ENCODE measurements around the gene HLTF.

HLTF gene

GRCh38 chr3:149042789-149043386, 43.4 kb downstream of the HLTF start:
- H3K4me3 ChIP-seq (replicated peaks; ENCODE audit: low read depth, low read length): no peak overlapping the region
- peak; percentile 61 for DNase-seq (ENCODE audit: low read depth)
- TF ChIP-seq, protein P1, sequence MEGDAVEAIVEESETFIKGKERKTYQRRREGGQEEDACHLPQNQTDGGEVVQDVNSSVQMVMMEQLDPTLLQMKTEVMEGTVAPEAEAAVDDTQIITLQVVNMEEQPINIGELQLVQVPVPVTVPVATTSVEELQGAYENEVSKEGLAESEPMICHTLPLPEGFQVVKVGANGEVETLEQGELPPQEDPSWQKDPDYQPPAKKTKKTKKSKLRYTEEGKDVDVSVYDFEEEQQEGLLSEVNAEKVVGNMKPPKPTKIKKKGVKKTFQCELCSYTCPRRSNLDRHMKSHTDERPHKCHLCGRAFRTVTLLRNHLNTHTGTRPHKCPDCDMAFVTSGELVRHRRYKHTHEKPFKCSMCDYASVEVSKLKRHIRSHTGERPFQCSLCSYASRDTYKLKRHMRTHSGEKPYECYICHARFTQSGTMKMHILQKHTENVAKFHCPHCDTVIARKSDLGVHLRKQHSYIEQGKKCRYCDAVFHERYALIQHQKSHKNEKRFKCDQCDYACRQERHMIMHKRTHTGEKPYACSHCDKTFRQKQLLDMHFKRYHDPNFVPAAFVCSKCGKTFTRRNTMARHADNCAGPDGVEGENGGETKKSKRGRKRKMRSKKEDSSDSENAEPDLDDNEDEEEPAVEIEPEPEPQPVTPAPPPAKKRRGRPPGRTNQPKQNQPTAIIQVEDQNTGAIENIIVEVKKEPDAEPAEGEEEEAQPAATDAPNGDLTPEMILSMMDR (IDR thresholded peaks at IDR 0.05; ENCODE audit: low read length, missing control alignments): no peak

DNA sequence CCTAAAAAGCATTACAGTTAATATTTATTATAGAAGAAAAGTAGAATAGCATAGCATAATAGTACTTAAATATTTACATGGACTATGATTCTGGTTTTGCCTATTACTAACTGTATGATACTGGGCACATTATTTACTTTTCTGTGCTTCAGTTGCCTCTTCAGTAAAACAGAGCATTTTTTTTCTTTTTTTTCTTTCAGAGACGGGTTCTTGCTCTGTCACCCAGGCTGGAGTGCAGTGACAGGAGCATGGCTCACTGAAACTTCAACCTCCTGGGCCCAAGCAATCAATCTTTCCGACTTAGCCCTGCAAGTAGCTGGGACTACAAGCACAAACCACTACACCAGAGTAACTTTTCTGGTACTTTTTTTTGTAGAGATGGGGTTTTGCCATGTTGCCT, 48.0 kb downstream of the HLTF start:
- DNase-seq (ENCODE audit: low read depth): no peak
- TF ChIP-seq, protein P1 (IDR thresholded peaks at IDR 0.05; ENCODE audit: low read length, missing control alignments): no peak
- H3K4me3 ChIP-seq (replicated peaks; ENCODE audit: low read depth, low read length): no peak overlapping the region

DNA sequence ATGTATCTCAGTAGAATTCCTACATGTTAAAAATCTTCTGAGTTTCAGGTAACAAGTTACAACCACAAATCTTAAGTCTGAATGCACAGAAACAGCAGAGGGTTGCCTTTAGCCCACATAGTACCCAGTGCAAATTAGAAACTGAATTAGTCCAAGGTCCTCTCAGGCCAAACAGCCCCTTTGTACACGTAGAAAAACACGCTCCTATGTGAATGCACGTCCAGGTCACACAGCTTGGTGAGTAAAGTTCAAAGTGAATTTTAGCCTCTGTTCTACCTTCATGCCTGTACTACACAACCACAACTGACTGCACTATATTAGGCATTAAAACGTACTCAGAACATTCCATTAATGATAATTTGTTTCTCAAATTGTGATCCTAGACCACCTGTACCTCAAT, 48.6 kb downstream of the HLTF start:
- TF ChIP-seq, protein P1 (IDR thresholded peaks at IDR 0.05; ENCODE audit: low read length, missing control alignments): no peak
- no peak for DNase-seq (ENCODE audit: low read depth)
- H3K4me3 ChIP-seq (replicated peaks; ENCODE audit: low read depth, low read length): no peak overlapping the region

GRCh38 chr3:149031096-149031495, 55.2 kb downstream of the HLTF start:
- H3K4me3 ChIP-seq (replicated peaks; ENCODE audit: low read depth, low read length): no peak overlapping the region
- DNase-seq (ENCODE audit: low read depth): no peak
- TF ChIP-seq, protein P1 (IDR thresholded peaks at IDR 0.05; ENCODE audit: low read length, missing control alignments): no peak

DNA sequence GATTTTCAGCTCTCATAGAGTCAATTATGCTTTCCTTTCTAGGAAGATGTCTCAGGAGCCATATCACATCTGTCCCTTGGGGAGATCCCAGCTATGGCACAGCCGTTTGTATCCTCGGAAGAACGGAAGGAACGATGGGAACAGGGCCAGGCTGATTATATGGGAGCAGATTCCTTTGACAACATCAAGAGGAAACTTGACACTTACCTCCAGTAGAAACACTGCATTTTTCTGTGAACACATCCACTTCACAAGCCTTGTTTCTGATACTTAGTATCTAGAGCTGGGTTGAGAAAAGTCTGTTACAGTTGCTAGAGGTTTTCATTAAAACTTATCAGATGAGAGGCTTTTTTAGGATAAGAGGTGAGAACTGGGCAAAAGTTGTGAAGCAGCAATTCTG, 59.6 kb downstream of the HLTF start:
- no peak for DNase-seq (ENCODE audit: low read depth)
- TF ChIP-seq, protein P1 (IDR thresholded peaks at IDR 0.05; ENCODE audit: low read length, missing control alignments): no peak
- no peak overlapping the region for H3K4me3 ChIP-seq (replicated peaks; ENCODE audit: low read depth, low read length)

GRCh38 chr3:149023951-149024350, 62.4 kb downstream of the HLTF start:
- TF ChIP-seq, protein P1 (IDR thresholded peaks at IDR 0.05; ENCODE audit: low read length, missing control alignments): no peak
- no peak for DNase-seq (ENCODE audit: low read depth)
- no peak overlapping the region for H3K4me3 ChIP-seq (replicated peaks; ENCODE audit: low read depth, low read length)

- no peak overlapping the region for H3K4me3 ChIP-seq (replicated peaks; ENCODE audit: low read depth, low read length)
- DNase-seq (ENCODE audit: low read depth): no peak
- TF ChIP-seq, protein P1 (IDR thresholded peaks at IDR 0.05; ENCODE audit: low read length, missing control alignments): no peak
Observed at GRCh38 chr3:149021830-149022229, 64.5 kb downstream of the HLTF start.

Data from fibroblast of pulmonary artery (primary cell).